Spleen (tissue), 7 donors: Measurements from ENCODE around the gene PRKAR2A.
"Not testable (repeated sequence)": the region's sequence is repeated elsewhere in the genome, so short reads cannot be mapped to it uniquely, and the experiment has no call there.

Experiments
- POLR2A ChIP-seq, 3 donors: fragments of 450-650 bp; IDR thresholded peaks; one replicate each; pipeline ENCODE4 v1.5.1; 2017; ENCODE audit warnings: antibody characterized with exemption in 3 of 3, mild to moderate bottlenecking in 1 of 3
- TF ChIP-seq, protein P1 (sequence below), 11 experiments: fragments of 200-600 bp in 7 of 11; fragments of 450-650 bp in 4 of 11; sonication (generic) in 4 of 11; IDR thresholded peaks in 8 of 11; conservative IDR thresholded peaks in 3 of 11; 1 replicate in 7 of 11; 2 replicates in 4 of 11; pipeline versions ENCODE4 v1.4.0 to v1.8.0; 2016 to 2021; ENCODE audit warnings: antibody characterized with exemption in 11 of 11, inconsistent platforms in 4 of 11, mild to moderate bottlenecking in 1 of 11
- donor health status: DM: no; HTN: no; CAD: no; lungs with moderate emphysema.
- donor health status: DM: no; HTN: no; CAD: no.
- donor health status: DM: no; HTN: no; CAD: no.

GRCh38 chr3:48759991-48760540 lies 87.6 kb downstream of the PRKAR2A start:
- not testable (repeated sequence) for TF ChIP-seq POLR2A (IDR thresholded peaks at IDR 0.05)
- TF ChIP-seq, protein P1, sequence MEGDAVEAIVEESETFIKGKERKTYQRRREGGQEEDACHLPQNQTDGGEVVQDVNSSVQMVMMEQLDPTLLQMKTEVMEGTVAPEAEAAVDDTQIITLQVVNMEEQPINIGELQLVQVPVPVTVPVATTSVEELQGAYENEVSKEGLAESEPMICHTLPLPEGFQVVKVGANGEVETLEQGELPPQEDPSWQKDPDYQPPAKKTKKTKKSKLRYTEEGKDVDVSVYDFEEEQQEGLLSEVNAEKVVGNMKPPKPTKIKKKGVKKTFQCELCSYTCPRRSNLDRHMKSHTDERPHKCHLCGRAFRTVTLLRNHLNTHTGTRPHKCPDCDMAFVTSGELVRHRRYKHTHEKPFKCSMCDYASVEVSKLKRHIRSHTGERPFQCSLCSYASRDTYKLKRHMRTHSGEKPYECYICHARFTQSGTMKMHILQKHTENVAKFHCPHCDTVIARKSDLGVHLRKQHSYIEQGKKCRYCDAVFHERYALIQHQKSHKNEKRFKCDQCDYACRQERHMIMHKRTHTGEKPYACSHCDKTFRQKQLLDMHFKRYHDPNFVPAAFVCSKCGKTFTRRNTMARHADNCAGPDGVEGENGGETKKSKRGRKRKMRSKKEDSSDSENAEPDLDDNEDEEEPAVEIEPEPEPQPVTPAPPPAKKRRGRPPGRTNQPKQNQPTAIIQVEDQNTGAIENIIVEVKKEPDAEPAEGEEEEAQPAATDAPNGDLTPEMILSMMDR (IDR thresholded peaks at IDR 0.05 in 8 of 11, conservative IDR thresholded peaks at IDR 0.05 in 3 of 11) = not testable (repeated sequence)
